GM19455 (cell line): ENCODE measurements around the gene FGF12.
A peak's percentile ranks its signal among the peaks of the same experiment; 100 is the strongest.
"Not testable (repeated sequence)": the region's sequence is repeated elsewhere in the genome, so short reads cannot be mapped to it uniquely, and the experiment has no call there.

Source experiments
- ATAC-seq: cut with Tn5 transposase; IDR thresholded peaks from one replicate; pipeline ENCODE4 v1.9.1; 2021; ENCODE audit not compliant: unreplicated experiment

The FGF12 gene

DNA sequence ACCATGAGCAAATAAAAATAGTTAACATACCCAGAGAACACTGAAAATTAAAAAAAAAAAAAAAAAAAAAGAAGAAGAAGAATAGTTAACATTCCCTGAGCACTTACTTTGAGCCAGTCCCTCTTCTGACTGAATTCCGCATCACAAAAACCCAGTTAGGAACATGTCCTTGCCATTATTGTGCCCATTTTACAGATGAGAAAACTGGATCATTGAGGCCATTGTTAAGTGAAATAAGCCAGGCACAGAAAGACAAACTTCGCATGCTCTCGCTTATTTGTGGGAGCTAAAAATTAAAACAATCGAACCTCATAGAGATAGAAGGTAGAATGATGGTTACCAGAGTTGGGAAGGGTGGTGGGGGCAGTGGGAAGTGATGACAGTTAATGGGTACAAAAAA lies 119.5 kb downstream of the FGF12 start:
- ATAC-seq, result no peak

GRCh38 chr3:192597913-192598312 lies 129.4 kb downstream of the FGF12 start:
- ATAC-seq, result no peak

- ATAC-seq, result no peak
Measured at GRCh38 chr3:192597506-192597905, 129.8 kb downstream of the FGF12 start.

DNA sequence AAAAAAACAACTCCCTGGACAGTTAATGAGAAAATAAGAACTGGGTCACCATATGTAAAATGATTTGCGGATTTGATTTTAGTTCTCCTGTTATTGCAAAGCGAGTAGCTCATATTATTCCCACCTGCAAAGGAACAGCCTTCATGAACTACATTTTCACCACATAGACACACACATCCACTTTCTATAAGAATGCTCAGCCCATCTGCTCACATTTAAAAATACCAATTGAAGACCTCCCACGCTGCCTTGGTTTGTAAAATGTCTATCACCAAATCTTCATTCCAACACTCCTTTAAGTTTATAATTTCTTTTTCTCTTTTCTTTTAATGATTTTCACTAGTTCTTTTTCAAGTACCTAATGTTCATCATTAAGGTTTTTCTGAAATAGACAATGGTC lies 148.6 kb downstream of the FGF12 start:
- no peak for ATAC-seq

DNA sequence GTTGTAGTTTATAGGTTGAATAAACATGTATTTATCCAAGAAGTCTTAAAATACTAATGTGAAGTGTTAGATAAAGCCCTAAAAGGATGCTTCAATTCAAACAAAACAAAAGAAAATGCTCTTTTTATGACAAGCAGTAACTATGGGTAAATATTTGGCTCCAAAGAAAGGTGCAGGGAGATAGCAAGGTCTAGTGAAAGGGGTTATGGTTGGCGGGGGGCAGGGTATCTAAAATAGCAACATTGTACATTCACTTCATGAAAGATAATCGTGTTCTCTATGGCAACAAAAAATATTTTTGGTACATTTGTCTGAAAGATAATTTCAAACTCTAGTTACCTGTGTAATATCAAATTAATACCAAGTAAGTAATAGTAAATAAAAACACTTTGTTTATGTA lies 149.5 kb downstream of the FGF12 start:
- no peak for ATAC-seq

GRCh38 chr3:192577271-192577670 lies 150.1 kb downstream of the FGF12 start:
- ATAC-seq, result no peak

DNA sequence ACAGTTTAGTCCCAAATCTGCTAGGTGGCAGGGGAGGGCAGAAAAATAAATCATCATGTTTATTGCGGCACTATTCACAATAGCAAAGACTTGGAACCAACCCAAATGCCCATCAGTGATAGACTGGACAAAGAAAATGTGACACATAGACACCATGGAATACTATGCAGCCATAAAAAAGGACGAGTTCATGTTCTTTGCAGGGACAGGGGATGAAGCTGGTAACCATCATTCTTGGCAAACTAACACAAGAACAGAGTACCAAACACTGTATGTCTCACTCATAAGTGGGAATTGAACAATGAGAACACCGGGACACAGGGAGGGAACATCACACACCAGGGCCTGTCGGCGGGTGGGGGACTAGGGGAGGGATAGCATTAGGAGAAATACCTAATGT lies 150.6 kb downstream of the FGF12 start:
- ATAC-seq, result not testable (repeated sequence)

- ATAC-seq, result no peak
Measured at GRCh38 chr3:192575879-192576506, 151.3 kb downstream of the FGF12 start.

DNA sequence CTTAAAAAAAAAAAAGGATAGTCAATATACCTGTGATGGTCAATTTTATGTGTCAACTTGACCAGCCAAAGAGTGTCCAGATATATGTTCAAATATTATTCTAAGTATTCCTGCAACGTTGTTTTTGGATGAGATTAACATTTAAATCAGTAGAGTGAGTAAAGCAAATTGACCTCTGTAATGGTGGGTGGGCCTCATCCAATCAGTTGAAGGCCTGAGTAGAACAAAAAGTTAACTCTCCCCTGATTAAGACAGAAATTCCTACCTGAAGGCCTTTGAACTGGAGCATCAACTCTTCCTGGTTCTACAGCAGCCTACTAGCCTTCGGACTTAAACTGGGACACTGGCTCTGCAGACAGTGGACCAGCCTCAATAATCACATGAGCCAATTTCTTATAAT lies 154.1 kb downstream of the FGF12 start:
- no peak for ATAC-seq

DNA sequence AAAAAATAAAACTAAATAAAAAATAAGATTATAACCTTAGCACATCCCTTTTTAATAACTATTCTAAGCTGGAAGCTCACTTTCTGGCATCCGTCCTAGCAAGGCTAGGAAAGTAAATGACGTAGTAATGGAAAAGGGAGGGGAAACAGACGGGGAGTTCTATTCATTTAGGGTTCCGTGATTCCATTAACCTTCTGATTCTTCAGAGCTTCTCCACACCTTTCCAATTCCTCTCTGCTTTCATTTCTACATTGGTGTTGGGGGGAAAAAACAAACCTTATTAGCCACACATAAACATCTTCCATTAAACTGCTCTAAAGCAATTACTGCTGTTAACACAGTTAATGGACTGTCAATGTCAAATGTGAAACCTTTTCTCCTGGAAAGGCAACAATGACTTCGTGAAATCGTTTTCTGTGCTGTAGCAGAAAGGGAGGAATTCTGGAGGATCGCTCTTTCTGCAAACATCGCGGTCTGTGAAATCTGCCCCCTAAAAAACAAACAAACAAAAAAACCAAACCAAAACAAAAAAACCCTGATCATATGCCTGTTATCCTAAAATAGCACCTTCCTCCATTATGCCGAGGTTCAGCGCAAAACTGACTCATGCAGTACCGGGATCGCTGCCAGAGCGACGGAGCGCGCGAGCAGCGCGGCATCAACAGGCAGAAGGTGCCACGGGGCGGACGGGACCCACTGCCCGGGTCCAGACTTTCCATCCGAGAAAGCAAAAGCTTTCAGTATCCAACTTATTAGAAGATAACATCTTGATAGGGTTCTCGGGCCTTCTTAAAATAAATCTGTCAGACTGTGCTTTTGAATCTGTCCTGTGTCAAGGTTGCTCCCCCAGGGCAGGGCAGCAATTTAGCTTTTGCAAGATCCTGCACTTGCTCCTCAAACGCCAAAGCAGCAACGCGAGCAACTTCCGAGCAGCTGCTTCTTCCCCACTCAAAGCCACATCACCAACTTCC lies 156.2 kb downstream of the FGF12 start:
- ATAC-seq, result no peak

- ATAC-seq, result no peak
Measured at GRCh38 chr3:192570315-192570714, 157.0 kb downstream of the FGF12 start.

- peak; percentile 84 for ATAC-seq
Measured at GRCh38 chr3:192566706-192567290, 160.5 kb downstream of the FGF12 start.

DNA sequence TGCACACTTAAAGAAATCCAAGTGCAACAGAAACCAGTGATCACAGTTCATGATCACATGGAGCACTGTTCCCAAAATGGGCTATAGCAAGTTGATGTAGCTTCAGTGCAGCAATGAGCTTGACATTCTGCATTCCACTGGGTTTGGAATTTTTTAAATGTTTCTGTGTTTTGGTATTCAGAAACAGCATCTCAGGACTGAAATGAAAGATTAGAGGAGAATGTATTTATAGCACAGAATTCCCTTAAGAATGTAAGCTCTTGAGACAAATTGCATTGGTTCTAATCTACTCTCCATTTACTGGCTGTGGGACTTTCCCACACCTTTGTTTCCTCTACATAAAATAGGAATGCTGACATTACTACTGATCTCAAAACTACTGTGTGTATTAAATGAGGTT lies 162.7 kb downstream of the FGF12 start:
- no peak for ATAC-seq

DNA sequence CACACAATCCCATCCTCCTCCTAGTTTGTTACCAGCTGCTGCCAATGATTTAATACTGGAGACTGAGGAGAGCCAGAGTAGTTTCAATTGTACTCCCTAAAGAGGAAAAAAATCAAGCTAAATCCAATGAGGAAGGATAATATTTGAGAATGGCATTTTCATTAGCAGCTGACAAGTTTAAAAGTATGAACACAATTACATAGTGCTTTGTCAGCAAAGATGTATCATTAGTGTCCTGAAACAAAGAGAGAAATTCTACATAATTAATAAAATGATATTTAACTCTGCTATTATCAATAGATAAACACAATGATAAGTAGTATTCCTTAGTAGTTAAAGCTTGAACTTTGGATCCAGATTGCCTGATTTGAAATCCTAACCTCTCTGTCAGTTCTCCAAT lies 163.9 kb downstream of the FGF12 start:
- no peak for ATAC-seq

DNA sequence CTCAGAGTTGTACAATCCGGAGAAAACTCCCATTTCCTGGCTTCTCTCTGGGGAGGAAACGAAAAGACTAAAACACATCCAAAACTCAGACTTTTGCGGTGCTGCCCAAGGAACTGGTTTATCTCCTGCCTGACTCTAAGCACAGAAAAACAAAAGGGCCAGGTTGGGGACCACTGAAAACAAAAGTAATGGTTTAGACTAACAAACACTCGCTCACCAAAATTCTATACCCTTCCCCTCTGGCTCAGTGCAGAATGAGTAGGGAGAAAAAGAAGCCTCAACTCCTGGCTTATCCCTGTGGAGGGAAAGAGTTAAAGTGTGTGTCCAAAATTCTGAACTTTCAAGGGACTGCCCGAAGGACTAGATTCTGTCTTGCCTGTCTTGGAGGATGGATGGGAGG lies 173.6 kb downstream of the FGF12 start:
- no peak for ATAC-seq

GRCh38 chr3:192550356-192550755 lies 177.0 kb downstream of the FGF12 start:
- no peak for ATAC-seq

DNA sequence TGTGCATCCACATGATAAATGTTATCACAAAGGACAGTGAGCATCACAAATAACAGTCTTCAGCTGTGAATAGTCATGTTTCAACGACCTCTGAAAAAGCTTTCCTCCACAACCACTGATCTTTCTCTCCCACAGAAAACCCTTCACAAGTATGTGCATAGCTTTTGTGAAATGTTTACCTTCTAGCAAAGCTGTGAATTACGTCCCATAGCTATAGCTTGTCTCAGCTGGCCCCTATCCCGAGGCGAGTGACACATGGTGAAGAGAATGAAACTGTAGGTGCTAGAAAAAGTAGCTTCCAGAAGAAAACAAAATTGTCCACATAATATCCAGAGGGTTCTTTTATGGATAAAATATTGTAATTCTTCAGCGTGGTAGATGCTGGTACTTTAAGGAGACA lies 182.0 kb downstream of the FGF12 start:
- ATAC-seq, result no peak

DNA sequence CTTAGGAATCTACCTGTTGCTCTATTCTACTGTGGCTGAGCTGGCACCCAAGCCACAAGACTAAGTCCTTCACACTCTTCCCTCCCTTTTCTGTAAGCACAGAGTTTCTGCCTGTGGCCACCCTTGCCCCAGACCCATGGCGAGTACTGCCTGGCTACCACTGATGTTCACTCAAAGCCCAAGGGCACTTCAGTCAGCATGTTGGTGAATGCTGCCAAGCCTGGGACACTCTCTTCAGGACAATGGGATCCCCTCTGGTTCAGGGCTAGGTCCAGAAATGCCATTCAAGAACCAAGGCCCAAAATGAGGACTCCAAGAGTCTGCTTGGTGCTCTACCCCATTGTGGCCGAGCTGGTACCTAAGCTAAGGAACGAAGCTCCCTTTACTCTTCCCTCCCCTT lies 184.2 kb downstream of the FGF12 start:
- no peak for ATAC-seq

GRCh38 chr3:192516820-192517219 lies 210.5 kb downstream of the FGF12 start:
- no peak for ATAC-seq

DNA sequence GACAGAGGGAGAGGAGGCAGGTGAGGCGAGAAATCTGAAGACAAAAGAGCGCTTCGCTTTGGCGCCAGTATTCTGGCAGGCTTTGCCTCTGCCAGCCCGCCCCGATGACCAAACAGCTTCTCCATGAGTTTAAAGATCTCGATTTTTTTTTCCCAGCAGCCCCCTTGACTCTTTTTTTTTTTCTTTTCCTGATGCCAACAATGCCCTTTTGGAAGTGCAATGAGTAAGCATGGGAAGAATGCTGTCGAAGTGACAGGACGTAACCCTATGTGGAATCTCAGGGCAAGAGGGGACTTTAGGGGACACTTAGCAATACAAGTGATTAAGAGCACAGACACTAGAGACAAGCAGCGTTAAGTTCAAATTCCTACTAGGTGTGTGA lies 211.7 kb downstream of the FGF12 start:
- ATAC-seq, result no peak

DNA sequence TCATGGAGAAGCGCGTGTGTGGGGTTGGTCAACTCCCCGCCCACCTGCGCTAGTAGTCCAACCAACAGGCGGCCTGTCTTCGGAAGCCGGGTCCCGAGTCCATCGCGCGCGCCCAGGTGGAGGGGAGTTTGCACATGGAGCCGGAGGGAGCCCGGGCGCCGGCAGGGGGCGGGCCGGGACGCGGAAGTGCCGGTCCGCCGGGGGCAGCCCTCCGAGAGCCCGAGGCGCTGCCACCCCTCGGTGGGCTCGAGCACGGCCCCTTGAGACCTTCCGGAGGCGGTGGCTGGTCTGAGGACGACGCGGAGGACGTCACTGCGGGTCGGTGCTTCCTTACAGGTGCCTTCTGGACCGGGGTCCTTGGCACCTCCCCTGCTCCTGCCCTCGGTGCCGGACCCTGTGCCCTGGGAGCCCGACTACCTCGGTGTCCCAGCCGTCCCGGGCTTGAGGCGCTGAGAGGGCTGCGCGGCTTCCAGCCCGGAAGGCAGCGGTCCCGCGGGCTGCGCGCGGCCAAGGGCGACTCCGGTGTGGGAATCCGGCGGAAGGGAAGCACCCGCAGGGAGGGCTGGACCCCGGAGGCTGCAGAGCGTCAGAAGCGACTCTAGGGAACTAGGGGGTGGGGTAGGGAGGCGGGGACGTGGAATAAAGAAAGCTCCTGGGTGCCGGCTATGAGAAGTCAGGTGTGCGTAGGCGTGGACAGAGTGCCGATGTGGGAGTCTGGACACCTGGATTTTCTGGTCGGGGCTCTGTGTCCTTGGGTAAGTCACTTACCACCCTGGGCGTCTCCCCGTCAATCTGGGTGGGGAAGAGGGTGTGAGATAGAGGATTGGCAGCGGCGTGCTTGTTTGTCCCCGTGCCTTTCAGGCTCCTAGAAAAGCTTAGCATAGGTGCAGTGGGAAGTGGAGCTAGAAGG lies 212.3 kb downstream of the FGF12 start:
- ATAC-seq, result no peak
